Hematopoietic multipotent progenitor cell treated with erythropoietin and hydrocortisone succinate and interleukin-3 and kit ligand, for 17 days (in vitro differentiated cells): Measurements from ENCODE around the gene TFDP1.

ENCODE experiments used
- DNase-seq: peaks from one replicate; pipeline ENCODE4 v3.0.0-alpha.2; 2015; ENCODE audit warnings: low spot score

Gene TFDP1

GRCh38 chr13:113598481-113598880 is 13.9 kb downstream of the TFDP1 start:
- DNase-seq = no peak

GRCh38 chr13:113599391-113599790 is 14.8 kb downstream of the TFDP1 start:
- DNase-seq = no peak

GRCh38 chr13:113601166-113602070 is 16.9 kb downstream of the TFDP1 start:
- no peak for DNase-seq

- DNase-seq = no peak
Observed at GRCh38 chr13:113602291-113602988, 17.9 kb downstream of the TFDP1 start.

GRCh38 chr13:113603116-113603710 is 18.7 kb downstream of the TFDP1 start:
- DNase-seq = no peak

- no peak for DNase-seq
Observed at GRCh38 chr13:113604186-113604585, 19.6 kb downstream of the TFDP1 start.

GRCh38 chr13:113605461-113605860 is 20.9 kb downstream of the TFDP1 start:
- no peak for DNase-seq

GRCh38 chr13:113605866-113606438 is 21.4 kb downstream of the TFDP1 start:
- DNase-seq = no peak

- no peak for DNase-seq
Observed at GRCh38 chr13:113607056-113607888, 22.7 kb downstream of the TFDP1 start.

- DNase-seq = no peak
Observed at GRCh38 chr13:113607889-113608635, 23.5 kb downstream of the TFDP1 start.

- DNase-seq = no peak
Observed at GRCh38 chr13:113608967-113609533, 24.5 kb downstream of the TFDP1 start.

GRCh38 chr13:113609616-113610015 is 25.1 kb downstream of the TFDP1 start:
- no peak for DNase-seq

- DNase-seq = no peak
Observed at GRCh38 chr13:113610266-113610665, 25.7 kb downstream of the TFDP1 start.

GRCh38 chr13:113611996-113612395 is 27.4 kb downstream of the TFDP1 start:
- DNase-seq = no peak

GRCh38 chr13:113612607-113613006 is 28.1 kb downstream of the TFDP1 start:
- no peak for DNase-seq

- DNase-seq = no peak
Observed at GRCh38 chr13:113613789-113614379, 29.3 kb downstream of the TFDP1 start.

- no peak for DNase-seq
Observed at GRCh38 chr13:113616281-113616906, 31.8 kb downstream of the TFDP1 start.

- DNase-seq = no peak
Observed at GRCh38 chr13:113616991-113617749, 32.6 kb downstream of the TFDP1 start.

GRCh38 chr13:113617961-113618360 is 33.4 kb downstream of the TFDP1 start:
- no peak for DNase-seq
